Vagina (tissue), 2 donors: ENCODE results near the gene MAN1C1.

Experiments used
- POLR2A ChIP-seq, 2 donors: fragments of 450-650 bp; IDR thresholded peaks; one replicate each; pipeline ENCODE4 v1.6.1; 2017; ENCODE audit warnings: antibody characterized with exemption in 2 of 2, mild to moderate bottlenecking in 2 of 2, moderate library complexity in 2 of 2
- POLR2AphosphoS5 ChIP-seq, 2 donors: sonication (generic); formaldehyde crosslinking; IDR thresholded peaks; one replicate each; pipeline ENCODE4 v1.9.0; 2017; ENCODE audit warnings: antibody characterized with exemption in 2 of 2, mild to moderate bottlenecking in 2 of 2, low read depth in 1 of 2; ENCODE audit not compliant: insufficient read depth in 1 of 2
- TF ChIP-seq, protein P1 (sequence below), 3 experiments: fragments of 450-650 bp in 2 of 3; fragments of 200-600 bp in 1 of 3; sonication (generic) in 1 of 3; IDR thresholded peaks; one replicate each; pipeline ENCODE4 v1.5.1; 2017 to 2019; ENCODE audit warnings: antibody characterized with exemption in 3 of 3, mild to moderate bottlenecking in 2 of 3, moderate library complexity in 2 of 3

- TF ChIP-seq, protein P1, sequence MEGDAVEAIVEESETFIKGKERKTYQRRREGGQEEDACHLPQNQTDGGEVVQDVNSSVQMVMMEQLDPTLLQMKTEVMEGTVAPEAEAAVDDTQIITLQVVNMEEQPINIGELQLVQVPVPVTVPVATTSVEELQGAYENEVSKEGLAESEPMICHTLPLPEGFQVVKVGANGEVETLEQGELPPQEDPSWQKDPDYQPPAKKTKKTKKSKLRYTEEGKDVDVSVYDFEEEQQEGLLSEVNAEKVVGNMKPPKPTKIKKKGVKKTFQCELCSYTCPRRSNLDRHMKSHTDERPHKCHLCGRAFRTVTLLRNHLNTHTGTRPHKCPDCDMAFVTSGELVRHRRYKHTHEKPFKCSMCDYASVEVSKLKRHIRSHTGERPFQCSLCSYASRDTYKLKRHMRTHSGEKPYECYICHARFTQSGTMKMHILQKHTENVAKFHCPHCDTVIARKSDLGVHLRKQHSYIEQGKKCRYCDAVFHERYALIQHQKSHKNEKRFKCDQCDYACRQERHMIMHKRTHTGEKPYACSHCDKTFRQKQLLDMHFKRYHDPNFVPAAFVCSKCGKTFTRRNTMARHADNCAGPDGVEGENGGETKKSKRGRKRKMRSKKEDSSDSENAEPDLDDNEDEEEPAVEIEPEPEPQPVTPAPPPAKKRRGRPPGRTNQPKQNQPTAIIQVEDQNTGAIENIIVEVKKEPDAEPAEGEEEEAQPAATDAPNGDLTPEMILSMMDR (IDR thresholded peaks at IDR 0.05), result no peak
- TF ChIP-seq POLR2AphosphoS5 (IDR thresholded peaks at IDR 0.05; ENCODE audit: insufficient read depth in 1 of 2, low read depth in 1 of 2), result peak in 1 of 2 donors; percentile 51
- no peak for TF ChIP-seq POLR2A (IDR thresholded peaks at IDR 0.05)
These were observed 182.9 kb downstream of the MAN1C1 start for GRCh38 chr1:25799352-25799934.
